NCI-H2227 treated with DMSO at 0.1 percent for 48 hours (cell line): ENCODE data around the gene TWNK.
"Not testable (repeated sequence)": the region's sequence is repeated elsewhere in the genome, so short reads cannot be mapped to it uniquely, and the experiment has no call there.

Experiments
- DNase-seq: peaks from one replicate; lab custom pipeline; 2025; lab: John Stamatoyannopoulos, UW

The TWNK gene

GRCh38 chr10:100972904-100973535 lies 14.3 kb upstream of the TWNK start:
- DNase-seq: no peak

DNA sequence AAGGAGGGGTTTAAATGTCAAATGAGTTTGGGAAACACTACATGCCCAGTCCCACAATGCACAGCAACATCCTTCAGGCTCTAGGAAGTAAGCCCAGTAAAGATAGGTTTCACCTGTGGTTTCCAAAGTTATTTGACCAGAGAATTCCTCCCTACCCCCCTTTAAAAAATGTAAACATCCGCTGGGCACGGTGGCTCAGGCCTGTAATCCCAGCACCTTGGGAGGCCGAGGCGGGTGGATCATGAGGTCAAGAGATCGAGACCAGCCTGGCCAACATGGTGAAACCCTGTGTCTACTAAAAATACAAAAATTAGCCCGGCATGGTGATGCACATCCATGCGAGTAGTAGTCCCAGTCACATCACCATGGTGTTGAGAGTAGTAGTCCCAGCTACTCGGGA lies 11.9 kb upstream of the TWNK start:
- DNase-seq: not testable (repeated sequence)

DNA sequence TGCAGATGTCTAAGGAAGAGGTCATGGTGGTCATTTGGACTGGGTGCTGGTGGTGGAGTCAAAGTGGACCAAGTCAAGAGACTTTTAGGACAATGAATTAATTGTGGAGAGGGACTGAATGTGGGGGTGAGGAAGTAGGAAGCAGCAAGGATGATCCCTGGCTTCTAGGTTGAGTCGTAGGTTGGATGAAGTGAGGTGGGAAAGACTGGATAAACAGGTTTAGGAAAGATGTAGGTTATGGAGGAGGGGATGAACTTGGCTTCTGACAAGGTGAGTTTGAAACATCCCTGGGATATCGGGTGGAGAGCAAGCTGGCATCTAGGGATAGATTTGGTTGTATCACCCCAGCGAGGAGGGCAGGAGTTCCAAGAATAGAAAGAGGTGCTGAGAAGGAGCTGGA lies 10.4 kb upstream of the TWNK start:
- DNase-seq: no peak

DNA sequence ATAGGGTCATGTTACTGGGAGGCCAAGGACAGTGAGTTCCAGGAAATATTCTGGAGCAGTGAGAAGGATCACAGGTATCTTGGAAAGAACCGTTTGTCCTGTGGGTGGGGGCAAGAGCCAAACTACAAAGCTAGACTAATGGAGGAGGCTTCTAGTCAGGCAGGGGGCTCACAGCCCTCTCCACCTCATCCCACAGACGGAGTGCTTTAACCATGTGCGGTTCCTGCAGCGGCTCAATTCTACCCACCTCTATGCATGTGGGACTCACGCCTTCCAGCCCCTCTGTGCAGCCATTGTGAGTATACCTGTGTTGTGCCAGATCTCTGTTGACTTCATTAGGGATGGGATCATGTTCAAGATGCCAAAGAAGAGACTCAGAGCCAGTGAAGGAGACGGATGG lies 9.9 kb upstream of the TWNK start:
- no peak for DNase-seq

GRCh38 chr10:100978121-100978900 lies 9.0 kb upstream of the TWNK start:
- DNase-seq: no peak

DNA sequence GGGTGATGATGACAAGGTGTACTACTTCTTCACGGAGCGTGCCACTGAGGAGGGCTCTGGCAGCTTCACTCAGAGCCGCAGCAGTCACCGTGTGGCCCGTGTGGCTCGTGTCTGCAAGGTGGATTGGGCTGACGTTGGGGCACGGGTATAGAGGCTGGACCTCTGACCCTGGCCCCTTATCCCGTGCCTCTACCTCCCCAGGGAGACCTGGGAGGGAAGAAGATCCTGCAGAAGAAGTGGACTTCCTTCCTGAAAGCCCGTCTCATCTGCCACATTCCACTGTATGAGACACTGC lies 8.5 kb upstream of the TWNK start:
- no peak for DNase-seq

DNA sequence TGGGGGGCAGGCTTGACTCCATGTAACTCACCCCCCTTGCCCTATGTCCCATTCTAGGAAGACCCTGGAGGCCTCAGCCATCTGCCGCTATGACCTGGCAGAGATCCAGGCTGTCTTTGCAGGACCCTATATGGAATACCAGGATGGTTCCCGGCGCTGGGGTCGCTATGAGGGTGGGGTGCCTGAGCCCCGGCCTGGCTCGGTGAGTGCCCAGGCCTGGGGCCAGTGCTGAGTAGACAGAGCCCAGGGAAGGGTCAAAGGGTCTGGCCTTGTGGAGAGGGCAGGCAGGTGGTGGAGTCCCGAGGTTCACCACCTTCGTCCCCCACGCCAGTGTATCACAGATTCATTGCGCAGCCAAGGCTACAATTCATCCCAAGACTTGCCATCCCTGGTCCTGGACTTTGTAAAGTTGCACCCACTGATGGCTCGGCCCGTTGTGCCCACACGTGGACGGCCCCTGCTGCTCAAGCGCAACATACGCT lies 7.5 kb upstream of the TWNK start:
- no peak for DNase-seq

DNA sequence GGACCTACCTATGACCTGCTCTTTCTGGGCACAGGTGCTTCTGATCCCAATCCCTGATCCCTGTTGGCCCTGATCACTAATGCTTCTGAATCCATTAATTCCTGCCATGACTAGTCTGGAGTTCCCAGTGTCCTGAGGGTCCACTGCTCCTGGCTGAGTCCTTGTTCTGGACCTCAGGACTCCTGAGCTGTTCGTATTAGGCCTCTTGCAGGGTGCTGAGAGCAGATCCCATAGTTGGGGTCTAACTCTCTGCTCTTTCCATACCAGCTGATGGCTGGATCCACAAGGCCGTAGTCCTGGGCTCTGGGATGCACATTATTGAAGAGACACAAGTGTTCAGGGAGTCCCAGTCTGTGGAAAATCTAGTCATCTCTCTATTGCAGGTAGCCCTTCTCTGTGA lies 7.0 kb upstream of the TWNK start:
- no peak for DNase-seq

- no peak for DNase-seq
Measured at GRCh38 chr10:100980711-100981110, 6.6 kb upstream of the TWNK start.

- no peak for DNase-seq
Measured at GRCh38 chr10:100981178-100981772, 6.1 kb upstream of the TWNK start.

DNA sequence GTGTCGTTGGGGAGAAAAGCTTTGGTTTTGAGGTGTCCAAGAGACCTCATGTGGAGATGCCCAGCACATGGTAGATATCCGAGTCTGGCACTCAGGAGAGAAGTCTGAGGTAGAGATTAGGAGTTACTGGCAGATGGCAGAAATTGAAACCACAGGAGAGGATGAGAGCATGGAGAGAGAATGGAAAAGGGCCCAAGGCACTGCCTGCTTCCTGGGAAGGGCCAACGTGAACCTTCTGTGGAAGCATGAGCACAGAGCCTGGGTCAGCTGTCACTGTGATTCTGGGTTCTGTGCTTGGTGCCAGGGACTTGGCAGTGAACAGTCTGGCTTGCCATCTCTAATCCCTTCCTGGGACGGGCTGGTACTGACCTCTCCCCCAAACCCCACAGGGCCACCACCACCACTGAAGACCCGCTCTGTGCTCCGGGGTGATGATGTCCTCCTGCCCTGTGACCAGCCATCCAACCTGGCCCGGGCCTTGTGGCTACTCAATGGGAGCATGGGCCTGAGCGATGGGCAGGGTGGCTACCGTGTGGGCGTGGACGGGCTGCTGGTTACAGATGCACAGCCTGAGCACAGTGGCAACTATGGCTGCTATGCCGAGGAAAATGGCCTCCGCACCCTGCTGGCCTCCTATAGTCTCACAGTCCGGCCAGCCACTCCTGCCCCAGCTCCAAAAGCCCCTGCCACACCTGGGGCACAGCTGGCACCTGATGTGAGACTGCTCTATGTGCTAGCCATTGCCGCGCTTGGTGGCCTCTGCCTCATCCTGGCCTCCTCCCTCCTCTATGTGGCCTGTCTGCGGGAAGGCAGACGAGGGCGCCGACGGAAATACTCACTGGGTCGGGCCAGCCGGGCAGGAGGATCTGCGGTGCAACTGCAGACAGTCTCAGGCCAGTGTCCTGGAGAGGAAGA lies 4.2 kb upstream of the TWNK start:
- no peak for DNase-seq

- DNase-seq: no peak
Measured at GRCh38 chr10:100983868-100984671, 3.3 kb upstream of the TWNK start.

DNA sequence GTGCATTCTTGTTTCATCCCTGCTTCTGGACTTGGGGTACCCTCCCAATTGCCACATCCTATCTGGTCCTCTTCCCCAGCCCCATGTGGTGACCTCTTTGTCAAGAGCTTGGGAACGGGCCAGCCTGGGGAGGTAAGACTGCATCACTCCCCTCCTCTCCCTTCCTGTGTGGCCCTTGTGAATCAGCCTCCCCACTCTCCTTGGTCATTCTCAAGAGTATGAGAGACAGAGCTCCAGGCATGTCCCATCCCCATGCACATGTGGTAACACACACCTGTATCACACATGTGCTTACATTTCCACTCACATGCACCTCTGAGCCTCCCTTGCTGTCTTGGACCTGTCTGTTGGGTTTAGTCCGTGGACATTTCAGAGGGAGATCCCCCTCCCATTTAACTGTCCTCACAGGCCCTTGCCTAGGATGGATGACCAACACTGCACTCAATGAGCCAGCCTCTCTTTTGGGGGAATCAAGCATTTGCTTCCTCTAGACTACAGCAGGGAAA lies 2.6 kb upstream of the TWNK start:
- DNase-seq: no peak

- no peak for DNase-seq
Measured at GRCh38 chr10:100985336-100985735, 2.0 kb upstream of the TWNK start.

DNA sequence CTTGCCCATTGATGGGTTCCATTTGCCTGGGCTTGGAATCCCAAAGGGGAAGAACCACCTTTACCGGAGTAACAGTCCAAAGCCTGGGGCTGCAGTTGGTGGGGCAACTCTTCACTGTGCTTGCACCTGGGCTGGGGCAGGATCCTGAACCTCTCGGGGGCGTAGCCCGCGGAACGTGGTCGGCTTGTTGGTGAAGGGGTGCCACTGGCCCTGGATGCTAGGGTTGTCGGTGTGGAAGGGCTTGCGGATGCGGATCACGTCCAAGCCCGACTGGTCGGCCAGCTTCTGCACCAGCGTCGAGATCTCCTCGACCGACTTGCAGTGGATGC lies 756 bp upstream of the TWNK start:
- no peak for DNase-seq

- no peak for DNase-seq
Measured at GRCh38 chr10:100987685-100988049, 324 bp downstream of the TWNK start.

DNA sequence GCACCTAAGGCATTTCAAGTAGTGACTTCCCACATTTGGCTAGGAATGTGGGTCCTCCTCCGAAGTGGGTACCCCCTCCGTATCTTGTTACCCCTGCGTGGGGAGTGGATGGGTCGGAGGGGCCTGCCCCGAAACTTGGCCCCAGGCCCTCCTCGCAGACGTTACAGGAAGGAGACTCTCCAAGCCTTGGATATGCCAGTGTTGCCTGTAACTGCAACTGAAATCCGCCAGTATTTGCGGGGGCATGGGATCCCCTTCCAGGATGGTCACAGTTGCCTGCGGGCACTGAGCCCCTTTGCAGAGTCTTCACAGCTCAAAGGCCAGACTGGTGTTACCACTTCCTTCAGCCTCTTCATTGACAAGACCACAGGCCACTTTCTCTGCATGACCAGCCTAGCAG lies 823 bp downstream of the TWNK start:
- no peak for DNase-seq

DNA sequence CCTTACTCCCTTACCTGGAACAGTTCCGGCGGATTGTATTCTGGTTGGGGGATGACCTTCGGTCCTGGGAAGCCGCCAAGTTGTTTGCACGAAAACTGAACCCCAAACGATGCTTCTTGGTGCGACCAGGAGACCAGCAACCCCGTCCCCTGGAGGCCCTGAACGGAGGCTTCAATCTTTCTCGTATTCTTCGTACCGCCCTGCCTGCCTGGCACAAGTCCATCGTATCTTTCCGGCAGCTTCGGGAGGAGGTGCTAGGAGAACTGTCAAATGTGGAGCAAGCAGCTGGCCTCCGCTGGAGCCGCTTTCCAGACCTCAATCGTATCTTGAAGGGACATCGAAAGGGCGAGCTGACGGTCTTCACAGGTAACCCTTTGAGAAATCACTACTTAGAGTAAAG lies 1.7 kb downstream of the TWNK start:
- DNase-seq: no peak

DNA sequence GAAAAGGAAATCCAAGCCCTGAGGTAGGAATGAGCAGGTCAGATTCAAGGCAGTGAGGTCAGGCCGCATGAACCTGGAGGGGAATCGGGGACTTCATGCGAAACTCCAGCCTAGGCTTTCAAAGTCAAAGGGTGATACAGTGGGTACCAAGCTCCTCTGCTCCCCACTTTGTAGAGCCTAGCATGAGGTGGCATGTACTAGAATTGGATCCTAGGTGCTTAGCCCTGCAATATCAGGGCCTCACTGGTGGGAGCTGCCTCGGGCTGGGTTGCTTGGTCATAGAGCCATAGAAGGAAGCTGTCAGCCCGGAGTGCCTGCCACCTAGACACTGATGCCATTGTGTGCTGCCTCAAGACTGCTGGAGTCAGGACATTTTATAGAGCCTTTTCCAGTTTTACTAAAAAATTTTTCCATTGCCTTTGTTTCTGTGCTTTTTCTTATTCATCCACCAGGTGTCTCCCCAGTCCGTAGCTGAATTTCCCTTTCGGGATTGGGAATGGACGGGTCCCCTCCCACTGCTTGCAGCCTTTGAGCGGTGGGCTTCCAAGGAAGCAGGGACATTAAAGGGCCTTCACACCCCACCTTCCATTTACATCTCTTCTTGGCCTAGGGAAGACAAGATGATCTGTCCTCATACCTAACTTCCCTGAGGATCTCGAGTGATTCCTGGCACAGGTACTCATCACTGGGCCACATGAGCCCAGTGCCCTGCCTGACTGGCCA lies 6.8 kb downstream of the TWNK start:
- DNase-seq: peak; percentile 5

- DNase-seq: no peak
Measured at GRCh38 chr10:100995181-100995580, 7.8 kb downstream of the TWNK start.
